ENCODE measurements around the gene CERK.

GRCh38 chr22:46758867-46759290, 20.8 kb upstream of the CERK start:
- peak in 2 of 3 donors; percentile 24 to 53 for TF ChIP-seq CTCF (IDR thresholded peaks at IDR 0.05)
- no peak for TF ChIP-seq POLR2A (IDR thresholded peaks at IDR 0.05)
